ENCODE data around the gene RBM47.

DNA sequence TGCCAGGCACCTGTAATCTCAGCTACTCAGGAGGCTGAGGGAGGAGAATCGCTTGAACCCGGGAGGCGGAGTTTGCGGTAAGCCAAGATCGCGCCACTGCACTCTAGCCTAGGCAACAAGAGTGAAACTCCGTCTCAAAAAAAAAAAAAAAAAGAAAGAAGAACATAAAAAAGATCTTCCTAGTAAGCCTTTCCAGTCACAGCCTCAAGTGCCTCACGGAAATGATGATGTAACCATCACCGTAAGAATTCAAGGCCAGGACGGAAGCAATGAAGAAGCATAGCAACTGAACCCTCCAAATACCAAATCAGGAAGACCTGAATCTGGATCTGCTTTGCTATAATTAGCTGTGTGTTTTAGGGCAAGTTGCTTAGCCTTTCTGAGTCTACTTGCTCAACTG lies 28.8 kb downstream of the RBM47 start:
- TF ChIP-seq, protein P1, sequence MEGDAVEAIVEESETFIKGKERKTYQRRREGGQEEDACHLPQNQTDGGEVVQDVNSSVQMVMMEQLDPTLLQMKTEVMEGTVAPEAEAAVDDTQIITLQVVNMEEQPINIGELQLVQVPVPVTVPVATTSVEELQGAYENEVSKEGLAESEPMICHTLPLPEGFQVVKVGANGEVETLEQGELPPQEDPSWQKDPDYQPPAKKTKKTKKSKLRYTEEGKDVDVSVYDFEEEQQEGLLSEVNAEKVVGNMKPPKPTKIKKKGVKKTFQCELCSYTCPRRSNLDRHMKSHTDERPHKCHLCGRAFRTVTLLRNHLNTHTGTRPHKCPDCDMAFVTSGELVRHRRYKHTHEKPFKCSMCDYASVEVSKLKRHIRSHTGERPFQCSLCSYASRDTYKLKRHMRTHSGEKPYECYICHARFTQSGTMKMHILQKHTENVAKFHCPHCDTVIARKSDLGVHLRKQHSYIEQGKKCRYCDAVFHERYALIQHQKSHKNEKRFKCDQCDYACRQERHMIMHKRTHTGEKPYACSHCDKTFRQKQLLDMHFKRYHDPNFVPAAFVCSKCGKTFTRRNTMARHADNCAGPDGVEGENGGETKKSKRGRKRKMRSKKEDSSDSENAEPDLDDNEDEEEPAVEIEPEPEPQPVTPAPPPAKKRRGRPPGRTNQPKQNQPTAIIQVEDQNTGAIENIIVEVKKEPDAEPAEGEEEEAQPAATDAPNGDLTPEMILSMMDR (conservative IDR thresholded peaks at IDR 0.05; ENCODE audit: low read length) = no peak
- no peak for TF ChIP-seq EZH2phosphoT487 (IDR thresholded peaks at IDR 0.05; ENCODE audit: borderline replicate concordance)

Data from Loucy (cell line).